PC-3 (cell line): ENCODE measurements around the gene ZNF384. TPM values are rescaled to one million over a fixed set of nuclear protein-coding genes. Genes with fewer than 3 reads are reported as not detected.

Source experiments
- ATAC-seq: fragments of 200-7000 bp; cut with Tn5 transposase; 2 replicates; pipeline ENCODE4 v1.9.1; 2020; ENCODE audit warnings: mild to moderate bottlenecking, moderate library complexity
- BruUV-seq: library from RNA; stranded (reverse); fragments of 400-500 nt; replicated peaks from 2 replicates; lab custom pipeline; 2021; lab: Mats Ljungman, UMichigan
- CTCF ChIA-PET: fragments of 300-600 bp; sonication (Branson Sonifier 250); formaldehyde crosslinking; loops from one replicate; lab custom pipeline; 2022; ENCODE audit warnings: antibody characterized with exemption; lab: Charles Lee
- POLR2A ChIA-PET: fragments of 300-600 bp; sonication (Branson Sonifier 250); formaldehyde crosslinking; loops from one replicate; lab custom pipeline; 2022; ENCODE audit warnings: antibody characterized with exemption; ENCODE audit not compliant: unreplicated experiment; lab: Charles Lee
- DNase-seq: peaks from one replicate; pipeline ENCODE4 v3.0.0-alpha.2; 2015
- H2AFZ ChIP-seq: fragments of 300-600 bp; sonication (generic); 2 replicates; pipeline ENCODE4 v1.6.0; 2016; ENCODE audit warnings: antibody characterized with exemption, low read length
- H3F3A ChIP-seq: fragments of 300-600 bp; sonication (generic); one replicate; pipeline ENCODE4 v1.6.0; 2017; ENCODE audit warnings: antibody characterized with exemption, low read length, control low read depth, mild to moderate bottlenecking; ENCODE audit not compliant: unreplicated experiment
- H3K27ac ChIP-seq: fragments of 300-600 bp; sonication (generic); 2 replicates; pipeline ENCODE4 v1.5.1; 2016; ENCODE audit warnings: mild to moderate bottlenecking, low read length
- H3K27me3 ChIP-seq: fragments of 300-600 bp; sonication (generic); 2 replicates; pipeline ENCODE4 v1.6.1; 2016; ENCODE audit warnings: low read length, mixed read lengths
- H3K36me3 ChIP-seq: fragments of 300-600 bp; sonication (generic); 2 replicates; pipeline ENCODE4 v1.6.1; 2016; ENCODE audit warnings: low read depth, mixed run types, low read length, mixed read lengths
- H3K4me1 ChIP-seq: fragments of 300-600 bp; sonication (generic); 2 replicates; pipeline ENCODE4 v1.5.1; 2016; ENCODE audit warnings: low read length; ENCODE audit not compliant: insufficient read depth
- H3K4me2 ChIP-seq: fragments of 300-600 bp; sonication (generic); 2 replicates; pipeline ENCODE4 v1.6.0; 2016; ENCODE audit warnings: low read length
- H3K4me3 ChIP-seq: fragments of 300-600 bp; sonication (generic); 2 replicates; pipeline ENCODE4 v1.5.1; 2016; ENCODE audit warnings: mild to moderate bottlenecking, low read length, mixed read lengths
- H3K79me2 ChIP-seq: fragments of 300-600 bp; sonication (generic); 2 replicates; pipeline ENCODE4 v1.6.1; 2017; ENCODE audit warnings: low read length, mixed read lengths
- H3K9ac ChIP-seq: fragments of 300-600 bp; sonication (generic); 2 replicates; pipeline ENCODE4 v1.6.0; 2016; ENCODE audit warnings: mild to moderate bottlenecking, low read length
- H3K9me2 ChIP-seq: fragments of 300-600 bp; sonication (generic); replicated peaks from 2 replicates; pipeline ENCODE4 v1.6.1; 2016; ENCODE audit warnings: mixed run types, low read length, mixed read lengths
- H3K9me3 ChIP-seq: fragments of 300-600 bp; sonication (generic); 2 replicates; pipeline ENCODE4 v1.6.1; 2016; ENCODE audit warnings: low read length, mixed read lengths
- H4K20me1 ChIP-seq: fragments of 300-600 bp; sonication (generic); 2 replicates; pipeline ENCODE4 v1.6.1; 2016; ENCODE audit warnings: low read length, mixed read lengths
- CTCF ChIP-seq: fragments of 300-600 bp; sonication (generic); conservative IDR thresholded peaks from 2 replicates; pipeline ENCODE4 v1.5.1; 2017; ENCODE audit warnings: antibody characterized with exemption, low read depth, mild to moderate bottlenecking, low read length
- EZH2 ChIP-seq: fragments of 300-600 bp; sonication (generic); IDR thresholded peaks from one replicate; pipeline ENCODE4 v1.6.1; 2017; ENCODE audit warnings: antibody characterized with exemption, mild to moderate bottlenecking, low read length; ENCODE audit not compliant: unreplicated experiment
- EZH2phosphoT487 ChIP-seq: fragments of 300-600 bp; sonication (generic); IDR thresholded peaks from 2 replicates; pipeline ENCODE4 v1.6.1; 2018; ENCODE audit warnings: mild to moderate bottlenecking, antibody characterized with exemption, low read length, borderline replicate concordance
- intact Hi-C: fragments of 100-400 bp; cut with micrococcal nuclease; formaldehyde crosslinking; loops from 2 replicates; pipeline ENCODE4 v1.9.0; 2023
- total RNA-seq: library from RNA; depleted of rRNA; stranded (reverse); fragments of >200 nt; gene quantifications from 2 replicates; pipeline ENCODE4 v1.2.3, GENCODE V29; 2014

ZNF384 gene
- total RNA-seq, 1 experiment from 2014 or later: 22.3 TPM

GRCh38 chr12:6647083-6647604 lies 42.0 kb downstream of the ZNF384 start, which contains the start of gene ACRBP:
TSS of gene ACRBP (minus strand) at chr12:6647432. CDS start at chr12:6647366, 66 bp downstream.
- intact Hi-C loops: no loop called here
- Histone ChIP-seq H2AFZ (no peak within 1 kb of the TSS), H3K27ac (no peak within 1 kb of the TSS), H3K9me2 (no peaks in the 10 kb centered on the region), H3K27me3 (no peaks in the 10 kb centered on the region), H3K79me2 (no peaks in the 10 kb centered on the region), H3K9me3 (no peaks in the 10 kb centered on the region), H3K4me2 (no peak within 1 kb of the TSS), H3K4me3 (no peak within 1 kb of the TSS), H3F3A (no peaks in the 10 kb centered on the region), H3K36me3 (no peaks in the 10 kb centered on the region), H3K4me1 (no peaks in the 10 kb centered on the region), H3K9ac (no peak within 1 kb of the TSS), H4K20me1 (no peaks in the 10 kb centered on the region)
- BruUV-seq: no TSS peak
- ChIA-PET CTCF (no interaction called here), POLR2A (no interaction called here)
- ATAC-seq: no peak
- no peak for TF ChIP-seq CTCF
- no peak for TF ChIP-seq EZH2phosphoT487
- no peak for TF ChIP-seq EZH2
- DNase-seq: no peak

GRCh38 chr12:6646276-6647082 lies 42.7 kb downstream of the ZNF384 start:
- H4K20me1 ChIP-seq: no peaks in the 10 kb centered on the region
- ATAC-seq: no peak
- H3K4me2 ChIP-seq: no peak overlapping the region
- no peaks in the 10 kb centered on the region for H3K9me3 ChIP-seq
- TF ChIP-seq CTCF (no peak), EZH2phosphoT487 (no peak)
- H3K79me2 ChIP-seq: no peaks in the 10 kb centered on the region
- H3F3A ChIP-seq: no peaks in the 10 kb centered on the region
- DNase-seq: no peak
- no peak overlapping the region for H3K27ac ChIP-seq
- H3K9ac ChIP-seq: no peak overlapping the region
- POLR2A ChIA-PET: no interaction called here
- H2AFZ ChIP-seq: no peak overlapping the region
- no peak overlapping the region for H3K4me3 ChIP-seq
- intact Hi-C loops: no loop called here
- BruUV-seq: no TSS peak
- CTCF ChIA-PET: no interaction called here
- H3K27me3 ChIP-seq: no peaks in the 10 kb centered on the region
- H3K9me2 ChIP-seq: no peaks in the 10 kb centered on the region
- no peaks in the 10 kb centered on the region for H3K36me3 ChIP-seq
- H3K4me1 ChIP-seq: no peaks in the 10 kb centered on the region

- intact Hi-C loops: no loop called here
- ATAC-seq: no peak
- TF ChIP-seq CTCF (0 out of 2 replicates have a peak, but pooled peaks have one; percentile 16), EZH2phosphoT487 (no peak)
- Histone ChIP-seq H3K27me3 (no peaks in the 10 kb centered on the region), H3K79me2 (no peaks in the 10 kb centered on the region), H3K4me3 (no peak overlapping the region), H3K4me2 (no peak overlapping the region), H3F3A (no peaks in the 10 kb centered on the region), H3K9ac (no peak overlapping the region), H3K36me3 (no peaks in the 10 kb centered on the region), H3K9me3 (no peaks in the 10 kb centered on the region), H3K9me2 (no peaks in the 10 kb centered on the region), H4K20me1 (no peaks in the 10 kb centered on the region), H3K27ac (no peak overlapping the region), H2AFZ (no peak overlapping the region), H3K4me1 (no peaks in the 10 kb centered on the region)
- ChIA-PET CTCF (no interaction called here), POLR2A (no interaction called here)
- no peak for DNase-seq
- BruUV-seq: no TSS peak
Measured at GRCh38 chr12:6644903-6645302, 44.3 kb downstream of the ZNF384 start.
